HAP-1 (cell line): Measurements from ENCODE around the gene PRELID1.

Source experiments
- DNase-seq, 2 experiments: peaks; one replicate each; pipeline ENCODE4 v3.0.0-alpha.2; 2016 to 2020; ENCODE audit warnings: low spot score in 2 of 2
- H3K27me3 ChIP-seq: fragments of 250-450 bp; sonication (Bioruptor Pico); 2 replicates; pipeline ENCODE4 v1.5.1; 2020; ENCODE audit warnings: low read depth, mild to moderate bottlenecking, moderate library complexity
- H3K36me3 ChIP-seq: fragments of 250-450 bp; sonication (Bioruptor Pico); replicated peaks from 2 replicates; pipeline ENCODE4 v1.5.1; 2020; ENCODE audit warnings: mild to moderate bottlenecking
- H3K4me1 ChIP-seq: fragments of 250-450 bp; sonication (Bioruptor Pico); 2 replicates; pipeline ENCODE4 v1.5.1; 2020; ENCODE audit warnings: mild to moderate bottlenecking
- H3K4me3 ChIP-seq: fragments of 250-450 bp; sonication (Bioruptor Pico); 2 replicates; pipeline ENCODE4 v1.5.1; 2020; ENCODE audit warnings: mild to moderate bottlenecking, moderate library complexity
- H3K9me3 ChIP-seq: fragments of 250-450 bp; sonication (Bioruptor Pico); 2 replicates; pipeline ENCODE4 v1.5.1; 2020; ENCODE audit warnings: mild to moderate bottlenecking, moderate library complexity
- in situ Hi-C: fragments of 300-500 bp; cut with MboI; formaldehyde crosslinking; loops from 3 replicates; pipeline ENCODE4 v1.14.3; 2020; ENCODE audit warnings: low sequenced_read_pairs, inconsistent platforms, mixed read lengths

Gene PRELID1

GRCh38 chr5:177330991-177331842, 27.6 kb downstream of the PRELID1 start:
- peaks cover 33% of the 10 kb centered on the region for H3K36me3 ChIP-seq
- no peaks in the 10 kb centered on the region for H3K9me3 ChIP-seq
- in situ Hi-C loops: no loop called here
- no peak overlapping the region for H3K4me3 ChIP-seq
- no peak for DNase-seq
- no peaks in the 10 kb centered on the region for H3K27me3 ChIP-seq
- peaks cover 6% of the 10 kb centered on the region for H3K4me1 ChIP-seq

GRCh38 chr5:177332031-177332895, 28.7 kb downstream of the PRELID1 start:
- no peak for DNase-seq
- in situ Hi-C loops: no loop called here
- no peak overlapping the region for H3K4me3 ChIP-seq
- H3K9me3 ChIP-seq: no peaks in the 10 kb centered on the region
- H3K36me3 ChIP-seq: peaks cover 37% of the 10 kb centered on the region
- no peaks in the 10 kb centered on the region for H3K27me3 ChIP-seq
- peaks cover 3% of the 10 kb centered on the region; the same call in 1 of the 2 replicates for H3K4me1 ChIP-seq

GRCh38 chr5:177332896-177333260, 29.3 kb downstream of the PRELID1 start:
- H3K36me3 ChIP-seq: peaks cover 43% of the 10 kb centered on the region
- in situ Hi-C loops: no loop called here
- no peak overlapping the region for H3K4me3 ChIP-seq
- H3K9me3 ChIP-seq: no peaks in the 10 kb centered on the region
- H3K27me3 ChIP-seq: no peaks in the 10 kb centered on the region
- DNase-seq: no peak
- H3K4me1 ChIP-seq: no peaks in the 10 kb centered on the region; the same call in 1 of the 2 replicates

GRCh38 chr5:177333420-177334154, 30.0 kb downstream of the PRELID1 start:
- no peaks in the 10 kb centered on the region for H3K27me3 ChIP-seq
- H3K4me3 ChIP-seq: no peak overlapping the region
- no peak for DNase-seq
- no peaks in the 10 kb centered on the region for H3K9me3 ChIP-seq
- H3K4me1 ChIP-seq: no peaks in the 10 kb centered on the region
- peaks cover 43% of the 10 kb centered on the region for H3K36me3 ChIP-seq
- in situ Hi-C loops: no loop called here

- no peaks in the 10 kb centered on the region for H3K27me3 ChIP-seq
- peaks cover 43% of the 10 kb centered on the region for H3K36me3 ChIP-seq
- no peak for DNase-seq
- H3K4me1 ChIP-seq: no peaks in the 10 kb centered on the region
- in situ Hi-C loops: no loop called here
- no peaks in the 10 kb centered on the region for H3K9me3 ChIP-seq
- no peak overlapping the region for H3K4me3 ChIP-seq
These were observed 30.6 kb downstream of the PRELID1 start for GRCh38 chr5:177334155-177334551.

GRCh38 chr5:177334781-177335700, 31.4 kb downstream of the PRELID1 start:
- in situ Hi-C loops: no loop called here
- Histone ChIP-seq H3K4me3 (no peak overlapping the region), H3K9me3 (no peaks in the 10 kb centered on the region), H3K36me3 (peaks cover 50% of the 10 kb centered on the region), H3K4me1 (no peaks in the 10 kb centered on the region), H3K27me3 (no peaks in the 10 kb centered on the region)
- DNase-seq: no peak

- DNase-seq: no peak
- in situ Hi-C loops: no loop called here
- H3K36me3 ChIP-seq: peaks cover 47% of the 10 kb centered on the region
- no peak overlapping the region for H3K4me3 ChIP-seq
- H3K9me3 ChIP-seq: no peaks in the 10 kb centered on the region
- no peaks in the 10 kb centered on the region for H3K4me1 ChIP-seq
- H3K27me3 ChIP-seq: no peaks in the 10 kb centered on the region
These were observed 32.1 kb downstream of the PRELID1 start for GRCh38 chr5:177335701-177336065.

GRCh38 chr5:177336112-177336511, 32.5 kb downstream of the PRELID1 start:
- peak in 1 of 2 experiments; percentile 41 for DNase-seq
- H3K27me3 ChIP-seq: no peaks in the 10 kb centered on the region
- in situ Hi-C loops: no loop called here
- H3K36me3 ChIP-seq: peaks cover 47% of the 10 kb centered on the region
- H3K4me3 ChIP-seq: no peak overlapping the region
- no peaks in the 10 kb centered on the region for H3K9me3 ChIP-seq
- H3K4me1 ChIP-seq: no peaks in the 10 kb centered on the region

- peaks cover 55% of the 10 kb centered on the region for H3K36me3 ChIP-seq
- no peaks in the 10 kb centered on the region for H3K27me3 ChIP-seq
- no peaks in the 10 kb centered on the region for H3K9me3 ChIP-seq
- in situ Hi-C loops: no loop called here
- H3K4me3 ChIP-seq: no peak overlapping the region
- DNase-seq: no peak
- H3K4me1 ChIP-seq: no peaks in the 10 kb centered on the region
These were observed 33.2 kb downstream of the PRELID1 start for GRCh38 chr5:177336603-177337494.

- Histone ChIP-seq H3K4me1 (no peaks in the 10 kb centered on the region), H3K9me3 (no peaks in the 10 kb centered on the region), H3K36me3 (peaks cover 54% of the 10 kb centered on the region), H3K4me3 (no peak overlapping the region), H3K27me3 (no peaks in the 10 kb centered on the region)
- in situ Hi-C loops: no loop called here
- DNase-seq: no peak
These were observed 34.9 kb downstream of the PRELID1 start for GRCh38 chr5:177338251-177339106.

- in situ Hi-C loops: no loop called here
- DNase-seq: no peak
- Histone ChIP-seq H3K9me3 (no peaks in the 10 kb centered on the region), H3K36me3 (peaks cover 47% of the 10 kb centered on the region), H3K27me3 (no peaks in the 10 kb centered on the region), H3K4me1 (no peaks in the 10 kb centered on the region), H3K4me3 (no peak overlapping the region)
These were observed 35.6 kb downstream of the PRELID1 start for GRCh38 chr5:177339107-177339638.
